OCI-LY1 (cell line): Measurements from ENCODE around the gene SPINT1.

ENCODE experiments used
- EZH2 ChIP-seq: fragments of 200-600 bp; sonication (generic), shearing (Covaris generic); IDR thresholded peaks from 2 replicates; pipeline ENCODE4 v1.8.0; 2017; ENCODE audit warnings: borderline replicate concordance, mixed run types, mild to moderate bottlenecking, antibody characterized with exemption, low read length, moderate library complexity, mixed read lengths
- TF ChIP-seq, protein P1 (sequence below): fragments of 200-600 bp; sonication (generic), shearing (Covaris generic); IDR thresholded peaks from 2 replicates; pipeline ENCODE4 v1.5.1; 2017; ENCODE audit warnings: mild to moderate bottlenecking, antibody characterized with exemption, low read length, moderate library complexity, mixed read lengths

DNA sequence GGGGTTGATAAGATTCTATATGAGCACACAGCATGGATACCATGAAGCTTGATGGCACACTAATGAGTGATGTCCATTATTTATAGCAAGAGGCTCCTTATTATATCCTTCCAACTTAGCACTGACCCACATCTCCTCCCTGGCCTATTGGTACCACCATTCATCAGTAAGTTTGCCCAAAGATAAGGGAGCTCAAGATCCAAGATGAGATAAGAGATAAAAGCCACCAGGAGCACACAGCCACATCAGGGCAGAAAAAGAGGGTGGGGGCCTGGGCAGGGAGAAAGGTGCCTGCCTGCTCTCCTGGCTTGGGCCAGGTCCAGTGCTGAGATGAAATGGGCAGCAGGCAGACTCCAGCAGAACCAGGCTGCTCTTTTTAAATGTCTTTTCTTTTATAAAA lies 10.9 kb upstream of the SPINT1 start:
- TF ChIP-seq, protein P1, sequence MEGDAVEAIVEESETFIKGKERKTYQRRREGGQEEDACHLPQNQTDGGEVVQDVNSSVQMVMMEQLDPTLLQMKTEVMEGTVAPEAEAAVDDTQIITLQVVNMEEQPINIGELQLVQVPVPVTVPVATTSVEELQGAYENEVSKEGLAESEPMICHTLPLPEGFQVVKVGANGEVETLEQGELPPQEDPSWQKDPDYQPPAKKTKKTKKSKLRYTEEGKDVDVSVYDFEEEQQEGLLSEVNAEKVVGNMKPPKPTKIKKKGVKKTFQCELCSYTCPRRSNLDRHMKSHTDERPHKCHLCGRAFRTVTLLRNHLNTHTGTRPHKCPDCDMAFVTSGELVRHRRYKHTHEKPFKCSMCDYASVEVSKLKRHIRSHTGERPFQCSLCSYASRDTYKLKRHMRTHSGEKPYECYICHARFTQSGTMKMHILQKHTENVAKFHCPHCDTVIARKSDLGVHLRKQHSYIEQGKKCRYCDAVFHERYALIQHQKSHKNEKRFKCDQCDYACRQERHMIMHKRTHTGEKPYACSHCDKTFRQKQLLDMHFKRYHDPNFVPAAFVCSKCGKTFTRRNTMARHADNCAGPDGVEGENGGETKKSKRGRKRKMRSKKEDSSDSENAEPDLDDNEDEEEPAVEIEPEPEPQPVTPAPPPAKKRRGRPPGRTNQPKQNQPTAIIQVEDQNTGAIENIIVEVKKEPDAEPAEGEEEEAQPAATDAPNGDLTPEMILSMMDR, result no peak
- no peak for TF ChIP-seq EZH2
